GM12874 (cell line): ENCODE data around the gene CAMTA1.

Source experiments
- CTCF ChIP-seq: IDR thresholded peaks from 2 replicates; pipeline ENCODE4 v1.5.1; 2011; ENCODE audit warnings: low read depth, mild to moderate bottlenecking, control low read depth, low read length, moderate library complexity; ENCODE audit not compliant: insufficient read depth

CAMTA1 gene

GRCh38 chr1:6923955-6924881 is 139.0 kb downstream of the CAMTA1 start:
- no peak for TF ChIP-seq CTCF

GRCh38 chr1:6924891-6925290 is 139.6 kb downstream of the CAMTA1 start:
- no peak for TF ChIP-seq CTCF

GRCh38 chr1:6927626-6928025 is 142.4 kb downstream of the CAMTA1 start:
- TF ChIP-seq CTCF: no peak

- no peak for TF ChIP-seq CTCF
Measured at GRCh38 chr1:6928106-6928885, 143.0 kb downstream of the CAMTA1 start.

GRCh38 chr1:6930732-6931300 is 145.6 kb downstream of the CAMTA1 start:
- no peak for TF ChIP-seq CTCF

GRCh38 chr1:6935361-6935883 is 150.2 kb downstream of the CAMTA1 start:
- TF ChIP-seq CTCF: no peak
